ENCODE measurements around the gene PPP1R3E. TPM values are rescaled to one million over a fixed set of nuclear protein-coding genes. Genes with fewer than 3 reads are reported as not detected.
"Not testable (repeated sequence)": the region's sequence is repeated elsewhere in the genome, so short reads cannot be mapped to it uniquely, and the experiment has no call there.

The PPP1R3E gene
- total RNA-seq, 6 experiments from 2014 or later, result 4.0 to 11.1 (median 8.1) TPM

GRCh38 chr14:23269193-23269592 lies 33.5 kb downstream of the PPP1R3E start:
- Histone ChIP-seq H3K9me3 (no peaks in the 10 kb centered on the region), H3K27me3 (no peaks in the 10 kb centered on the region), H3K4me3 (no peak overlapping the region), H3K4me1 (no peaks in the 10 kb centered on the region), H3K27ac (no peak overlapping the region), H3K36me3 (no peaks in the 10 kb centered on the region)
- no peak for ATAC-seq
- intact Hi-C loops (cut with DNase I), result loop anchor here (5.0 to 10.0 kb wide), 2 partner anchors 106 to 108 kb away; partner anchors contain the start of genes CMTM5 (in 2 of the 2) and IL25 (in 1 of the 2)
- no peak for DNase-seq
- 57% methylated on average over 6 of the region's 7 CpGs for WGBS (ENCODE audit: insufficient coverage, low coverage, low lambda C conversion rate, missing lambda C conversion rate)
- TF ChIP-seq POLR2A (IDR thresholded peaks at IDR 0.05), result no peak
- no peak for TF ChIP-seq CTCF (IDR thresholded peaks at IDR 0.05)

- not testable (repeated sequence) for H3K4me1 ChIP-seq, ATAC-seq, H3K27ac ChIP-seq, DNase-seq, H3K9me3 ChIP-seq, H3K36me3 ChIP-seq, H3K27me3 ChIP-seq, H3K4me3 ChIP-seq
- intact Hi-C loops (cut with DNase I), result loop anchor here in 1 of 2 donors (10.0 kb wide), 1 partner anchor 114 kb away; the partner anchor contains the start of genes CMTM5 and IL25
- 71% methylated on average over 8 of the region's 8 CpGs for WGBS (ENCODE audit: insufficient coverage, low coverage, low lambda C conversion rate, missing lambda C conversion rate)
Measured at GRCh38 chr14:23260849-23261248, 41.8 kb downstream of the PPP1R3E start.

- Histone ChIP-seq H3K36me3 (no peaks in the 10 kb centered on the region), H3K4me1 (no peaks in the 10 kb centered on the region), H3K27ac (no peak overlapping the region), H3K9me3 (no peaks in the 10 kb centered on the region), H3K27me3 (no peaks in the 10 kb centered on the region), H3K4me3 (no peak overlapping the region)
- intact Hi-C loops (cut with DNase I), result no loop called here
- no peak for DNase-seq
- TF ChIP-seq POLR2A (IDR thresholded peaks at IDR 0.05) (no peak), CTCF (IDR thresholded peaks at IDR 0.05) (no peak)
- no peak for ATAC-seq
Measured at GRCh38 chr14:23259426-23259825, 43.2 kb downstream of the PPP1R3E start.

- no peak for ATAC-seq
- no peak overlapping the region for H3K27ac ChIP-seq
- WGBS (ENCODE audit: insufficient coverage, low coverage, low lambda C conversion rate, missing lambda C conversion rate), result 70% methylated on average over 3 of the region's 5 CpGs
- no peak for DNase-seq
- H3K27me3 ChIP-seq, result no peaks in the 10 kb centered on the region
- no peak overlapping the region for H3K4me3 ChIP-seq
- intact Hi-C loops (cut with DNase I), result no loop called here
- H3K4me1 ChIP-seq, result no peaks in the 10 kb centered on the region
- no peaks in the 10 kb centered on the region for H3K9me3 ChIP-seq
- no peak for TF ChIP-seq POLR2A (IDR thresholded peaks at IDR 0.05)
- TF ChIP-seq CTCF (IDR thresholded peaks at IDR 0.05), result no peak
- no peaks in the 10 kb centered on the region for H3K36me3 ChIP-seq
Measured at GRCh38 chr14:23258256-23258655, 44.4 kb downstream of the PPP1R3E start.

- no peak overlapping the region for H3K4me3 ChIP-seq
- ATAC-seq (no peak), DNase-seq (no peak)
- no peaks in the 10 kb centered on the region for H3K27me3 ChIP-seq
- WGBS (ENCODE audit: insufficient coverage, low coverage, low lambda C conversion rate, missing lambda C conversion rate), result 49% methylated on average over 4 of the region's 4 CpGs
- TF ChIP-seq POLR2A (IDR thresholded peaks at IDR 0.05) (no peak), CTCF (IDR thresholded peaks at IDR 0.05) (no peak)
- H3K4me1 ChIP-seq, result no peaks in the 10 kb centered on the region
- H3K27ac ChIP-seq, result no peak overlapping the region
- no peaks in the 10 kb centered on the region for H3K9me3 ChIP-seq
- H3K36me3 ChIP-seq, result no peaks in the 10 kb centered on the region
- intact Hi-C loops (cut with DNase I), result no loop called here
Measured at GRCh38 chr14:23252420-23253333, 50.0 kb downstream of the PPP1R3E start.

Measured in right lobe of liver (tissue), 6 donors.